Caki2 (cell line): Measurements from ENCODE around the gene VRK3. TPM values are rescaled to one million over a fixed set of nuclear protein-coding genes. Genes with fewer than 3 reads are reported as not detected.
A peak's percentile ranks its signal among the peaks of the same experiment; 100 is the strongest.

ENCODE experiments used
- DNase-seq: peaks from one replicate; pipeline ENCODE4 v3.0.0-alpha.2; 2015; ENCODE audit warnings: low read depth
- in situ Hi-C: cut with HindIII; loops from 2 replicates; pipeline ENCODE4 v1.10.0; 2016; ENCODE audit warnings: low sequenced_read_pairs, low pct_unique_long_range_greater_than_20kb, mixed read lengths
- total RNA-seq: library from RNA; depleted of rRNA; stranded (reverse); fragments of >200 nt; shearing (Covaris generic); gene quantifications from 2 replicates; pipeline ENCODE4 v1.2.3, GENCODE V29; 2014; ENCODE audit warnings: low replicate concordance

The VRK3 gene
- total RNA-seq, 1 experiment from 2014 or later = 50.6 TPM

GRCh38 chr19:50000841-50001557, 24.2 kb downstream of the VRK3 start:
- DNase-seq = no peak
- in situ Hi-C loops = no loop called here

GRCh38 chr19:50000038-50000840, 24.9 kb downstream of the VRK3 start:
- DNase-seq = no peak
- in situ Hi-C loops = no loop called here

- DNase-seq = no peak
- in situ Hi-C loops = no loop called here
These were observed 25.7 kb downstream of the VRK3 start for GRCh38 chr19:49999371-50000010.

GRCh38 chr19:49997709-49998108, 27.5 kb downstream of the VRK3 start:
- peak; percentile 61 for DNase-seq
- in situ Hi-C loops = no loop called here

- in situ Hi-C loops = no loop called here
These were observed 36.7 kb downstream of the VRK3 start for GRCh38 chr19:49988433-49988832.

GRCh38 chr19:49988007-49988406, 37.2 kb downstream of the VRK3 start:
- in situ Hi-C loops = no loop called here

More at GRCh38 chr19:49988433-49988832, 36.7 kb downstream of the VRK3 start:
- peak; percentile 50 for DNase-seq

GRCh38 chr19:49987159-49987698, 37.9 kb downstream of the VRK3 start:
- in situ Hi-C loops = no loop called here
- DNase-seq = peak; percentile 100

More at GRCh38 chr19:49988007-49988406, 37.2 kb downstream of the VRK3 start:
- DNase-seq = no peak

- in situ Hi-C loops = no loop called here
- DNase-seq = no peak
These were observed 38.8 kb downstream of the VRK3 start for GRCh38 chr19:49986354-49986753.

- in situ Hi-C loops = no loop called here
- no peak for DNase-seq
These were observed 39.3 kb downstream of the VRK3 start for GRCh38 chr19:49985871-49986270.

DNA sequence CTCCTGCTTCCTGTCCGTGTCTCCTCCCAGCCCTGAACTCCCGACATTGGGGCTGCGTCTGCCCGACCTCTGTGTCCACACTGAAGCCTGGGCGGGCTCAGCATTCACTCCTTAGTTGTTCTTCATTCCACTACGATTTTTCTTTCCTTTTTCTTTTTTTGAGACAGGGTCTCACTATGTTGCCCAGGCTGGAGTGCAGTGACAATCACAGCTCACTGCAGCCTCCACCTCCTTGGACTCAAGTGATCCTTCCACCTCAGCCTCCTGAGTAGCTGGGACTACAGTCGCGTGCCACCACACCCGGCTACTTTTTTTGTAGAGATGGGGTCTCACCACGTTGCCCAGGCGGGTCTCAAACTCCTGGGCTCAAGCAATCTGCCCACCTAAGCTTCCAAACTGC, 40.7 kb downstream of the VRK3 start:
- no peak for DNase-seq
- in situ Hi-C loops = no loop called here

- in situ Hi-C loops = no loop called here
- DNase-seq = peak; percentile 37
These were observed 41.4 kb downstream of the VRK3 start for GRCh38 chr19:49983645-49984229.

- in situ Hi-C loops = no loop called here
These were observed 43.3 kb downstream of the VRK3 start for GRCh38 chr19:49981603-49982593.

GRCh38 chr19:49978324-49978723, 46.8 kb downstream of the VRK3 start:
- in situ Hi-C loops = no loop called here

More at GRCh38 chr19:49981603-49982593, 43.3 kb downstream of the VRK3 start:
- DNase-seq = no peak

GRCh38 chr19:49977881-49978280, 47.3 kb downstream of the VRK3 start:
- DNase-seq = no peak
- in situ Hi-C loops = no loop called here

More at GRCh38 chr19:49978324-49978723, 46.8 kb downstream of the VRK3 start:
- no peak for DNase-seq

- no peak for DNase-seq
These were observed 48.1 kb downstream of the VRK3 start for GRCh38 chr19:49977076-49977475.

GRCh38 chr19:49976496-49976895, 48.7 kb downstream of the VRK3 start:
- DNase-seq = no peak
- in situ Hi-C loops = no loop called here

More at GRCh38 chr19:49977076-49977475, 48.1 kb downstream of the VRK3 start:
- in situ Hi-C loops = no loop called here

- DNase-seq = no peak
- in situ Hi-C loops = no loop called here
These were observed 50.1 kb downstream of the VRK3 start for GRCh38 chr19:49975051-49975450.
